Fibroblast of skin of left quadriceps (primary cell): Measurements from ENCODE around the gene HELZ2.
A peak's percentile ranks its signal among the peaks of the same experiment; 100 is the strongest.

Experiments
- DNase-seq, 2 experiments: peaks; one replicate each; pipeline ENCODE4 v3.0.0-alpha.2; 2013; ENCODE audit warnings: low read depth in 2 of 2

HELZ2 gene

GRCh38 chr20:63598479-63599395, 24.7 kb upstream of the HELZ2 start:
- DNase-seq = no peak

GRCh38 chr20:63597651-63598478, 23.8 kb upstream of the HELZ2 start:
- DNase-seq = no peak

GRCh38 chr20:63596423-63596822, 22.4 kb upstream of the HELZ2 start:
- DNase-seq = no peak

GRCh38 chr20:63595416-63596127, 21.5 kb upstream of the HELZ2 start:
- DNase-seq = no peak

GRCh38 chr20:63594043-63594561, 20.1 kb upstream of the HELZ2 start:
- DNase-seq = peak; percentile 42 to 49

GRCh38 chr20:63592661-63593060, 18.6 kb upstream of the HELZ2 start:
- no peak for DNase-seq

- no peak for DNase-seq
These were observed 17.8 kb upstream of the HELZ2 start for GRCh38 chr20:63591786-63592355.

- DNase-seq = no peak
These were observed 17.1 kb upstream of the HELZ2 start for GRCh38 chr20:63591147-63591533.

GRCh38 chr20:63590218-63591146, 16.4 kb upstream of the HELZ2 start:
- no peak for DNase-seq

- no peak for DNase-seq
These were observed 15.5 kb upstream of the HELZ2 start for GRCh38 chr20:63589261-63590217.

GRCh38 chr20:63588641-63589041, 14.6 kb upstream of the HELZ2 start:
- no peak for DNase-seq

- no peak for DNase-seq
These were observed 13.9 kb upstream of the HELZ2 start for GRCh38 chr20:63587776-63588591.

- DNase-seq = no peak
These were observed 13.2 kb upstream of the HELZ2 start for GRCh38 chr20:63587256-63587655.

GRCh38 chr20:63586797-63587196, 12.8 kb upstream of the HELZ2 start:
- DNase-seq = no peak

GRCh38 chr20:63585616-63586565, 11.9 kb upstream of the HELZ2 start:
- DNase-seq = no peak

GRCh38 chr20:63582382-63583063, 8.5 kb upstream of the HELZ2 start:
- DNase-seq = no peak
